Measurements from ENCODE around the gene PEX14.

The PEX14 gene

DNA sequence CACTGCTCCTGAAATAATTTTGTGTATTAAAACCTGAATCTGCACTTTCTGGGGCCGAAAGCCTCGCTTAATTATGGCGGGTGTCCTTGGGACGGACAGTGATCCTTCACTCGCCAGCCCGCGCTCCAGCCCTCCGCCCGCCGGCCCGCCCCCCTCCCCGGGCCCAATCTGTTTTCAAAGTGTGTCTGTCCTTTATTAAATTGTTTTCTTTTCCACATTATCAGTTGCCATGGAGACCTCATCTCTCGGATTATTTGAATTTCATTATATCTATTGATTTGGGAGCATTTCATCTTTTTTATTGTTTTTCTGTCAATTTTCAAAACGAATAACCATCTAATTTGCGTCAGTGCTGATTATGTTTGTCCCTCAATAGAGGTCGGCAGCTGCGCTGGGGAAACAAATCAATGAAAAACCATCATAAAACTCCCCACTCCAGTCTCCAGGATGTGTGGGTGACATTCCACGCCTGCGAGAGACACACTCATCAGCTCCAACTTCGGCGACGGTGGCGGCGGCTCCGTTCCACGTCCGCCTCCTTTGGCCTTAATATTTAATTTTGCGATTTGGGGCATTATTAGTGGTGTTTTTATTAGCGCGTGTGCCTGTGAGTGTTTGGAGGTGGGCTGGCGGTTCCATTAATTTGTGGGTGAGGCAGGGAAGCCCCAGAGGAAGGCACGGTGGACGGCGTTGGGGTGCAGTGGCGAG is 197.7 kb downstream of the PEX14 start:
- no peak for DNase-seq

DNA sequence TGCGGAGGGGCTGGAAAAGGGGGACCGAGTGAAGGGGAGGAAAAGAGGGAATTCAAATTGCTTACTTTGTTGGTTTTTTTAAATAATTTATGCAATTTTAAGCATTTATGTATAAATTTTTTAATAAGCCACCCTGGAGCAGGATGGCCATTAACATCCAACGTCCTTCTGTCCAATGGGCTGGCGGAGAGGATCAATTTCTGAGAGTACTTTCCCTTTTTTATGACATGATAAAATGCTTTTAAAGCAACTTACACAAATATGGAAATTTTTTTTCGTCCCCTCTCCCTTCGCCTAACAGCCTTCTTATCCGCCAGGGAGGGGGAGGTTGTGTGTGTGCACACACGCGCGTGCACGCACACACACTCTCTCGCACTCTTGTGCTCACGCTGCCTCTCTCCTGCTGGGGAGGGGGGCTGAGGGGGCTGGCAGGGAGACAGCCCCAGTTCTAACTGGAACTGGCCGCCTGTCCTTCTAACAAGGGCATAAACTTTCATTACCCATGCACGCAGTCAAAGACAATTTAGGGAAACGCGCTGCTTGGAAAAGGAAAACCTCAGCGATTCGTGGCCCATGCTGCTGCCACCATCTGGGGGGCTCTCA is 198.5 kb downstream of the PEX14 start:
- DNase-seq = no peak

DNA sequence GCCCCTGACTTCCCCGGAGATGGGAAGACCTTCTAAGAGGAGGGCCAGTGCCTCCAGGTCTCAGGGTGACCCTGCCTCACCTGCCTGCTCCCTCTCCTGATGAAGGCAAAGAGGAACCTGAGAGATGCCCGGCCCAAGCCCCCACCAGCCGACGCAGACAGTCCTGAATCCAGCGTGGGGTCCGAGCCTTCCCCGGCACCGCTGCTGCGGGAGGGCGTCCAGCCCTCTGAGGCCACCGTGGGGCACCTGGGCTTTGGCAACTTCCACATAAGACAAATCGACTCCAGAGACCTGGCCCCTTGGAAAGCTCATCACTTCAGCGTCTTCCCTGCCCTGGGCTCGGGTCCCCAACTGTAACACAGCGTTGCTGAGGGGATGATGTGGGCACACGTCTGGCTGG is 199.5 kb downstream of the PEX14 start:
- DNase-seq = no peak

DNA sequence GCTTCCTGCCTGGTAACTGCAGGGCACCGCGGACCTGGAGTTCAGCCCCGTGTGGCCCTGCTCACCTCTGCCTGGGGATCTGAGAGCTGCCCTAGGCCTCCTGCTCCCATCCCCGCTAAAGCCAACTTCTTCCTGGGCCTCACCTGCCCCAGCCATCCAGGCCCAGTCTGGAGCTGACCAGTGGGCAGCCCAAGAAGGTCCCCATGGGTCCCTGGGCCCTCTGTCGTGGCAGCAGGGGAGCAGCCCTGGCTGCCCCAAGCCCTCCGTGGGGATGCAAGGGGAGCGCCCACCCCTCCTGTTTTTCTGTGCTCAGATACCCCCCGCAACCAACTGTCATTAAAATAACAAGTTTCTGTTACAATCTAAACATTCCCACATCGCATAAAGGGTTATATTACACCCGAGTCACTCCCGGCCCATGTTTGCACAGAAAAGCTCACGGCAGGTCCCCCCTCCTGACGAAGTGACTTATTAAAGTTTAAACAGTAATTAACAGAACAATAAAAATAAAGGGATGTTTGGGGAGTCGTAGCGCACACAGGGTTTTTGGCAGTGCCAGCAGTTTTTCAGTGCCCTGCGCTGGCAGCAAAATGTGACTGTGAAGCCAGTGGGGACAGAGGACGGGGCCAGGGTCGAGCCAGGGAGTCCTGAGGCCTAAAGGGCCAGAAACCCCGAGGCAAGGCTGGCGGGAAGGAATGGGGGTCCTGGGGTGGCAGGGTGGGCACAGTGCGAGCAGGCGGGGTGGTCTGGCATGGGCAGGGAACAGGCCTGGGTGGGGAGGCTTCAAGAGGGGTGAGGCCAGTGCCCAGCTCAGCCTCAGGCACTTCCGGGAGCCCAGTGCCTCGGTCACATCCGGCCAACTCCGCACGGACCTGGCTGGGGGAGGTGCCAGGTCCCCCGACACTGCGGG is 200.2 kb downstream of the PEX14 start:
- no peak for DNase-seq

DNA sequence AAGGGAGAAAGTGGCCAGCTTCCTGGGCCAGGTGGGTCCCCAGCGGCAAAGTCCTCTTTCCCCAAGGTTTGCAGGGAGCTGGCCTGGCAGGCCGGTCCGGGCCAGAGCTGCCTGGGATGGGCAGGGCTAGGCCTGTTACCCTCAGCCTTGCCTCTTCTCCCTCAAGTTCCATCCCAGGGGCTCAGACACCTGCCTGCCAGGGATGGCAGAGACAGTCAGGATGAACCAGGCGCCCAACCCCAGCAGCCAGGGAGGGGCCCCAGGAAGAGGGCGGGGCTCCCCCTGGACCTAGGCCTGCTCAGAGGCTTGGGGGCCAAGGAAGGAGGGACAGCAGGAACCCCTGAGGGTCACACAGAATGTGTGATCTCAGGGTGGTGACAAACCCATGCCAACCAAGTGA is 201.1 kb downstream of the PEX14 start:
- no peak for DNase-seq

DNA sequence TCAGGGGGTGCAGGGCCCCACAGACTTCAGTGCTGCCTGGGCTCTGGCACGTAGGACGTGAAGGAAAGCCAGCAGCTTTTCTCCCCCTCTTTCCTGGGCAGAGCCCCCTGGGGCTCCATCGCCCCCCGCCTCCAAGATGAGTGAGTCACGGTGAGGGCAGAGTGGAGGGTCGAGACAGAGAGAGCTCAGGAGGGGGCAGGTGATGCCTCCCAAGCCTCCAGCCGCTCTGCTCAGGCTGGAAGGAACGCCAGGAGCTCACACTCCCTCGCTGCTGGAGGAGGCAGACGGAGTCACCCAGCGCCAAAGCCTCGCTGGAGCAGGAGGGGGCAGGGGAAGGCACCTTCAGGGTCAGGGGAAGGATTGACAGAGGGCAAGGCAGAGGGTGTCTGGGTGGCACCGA is 202.2 kb downstream of the PEX14 start:
- no peak for DNase-seq

DNA sequence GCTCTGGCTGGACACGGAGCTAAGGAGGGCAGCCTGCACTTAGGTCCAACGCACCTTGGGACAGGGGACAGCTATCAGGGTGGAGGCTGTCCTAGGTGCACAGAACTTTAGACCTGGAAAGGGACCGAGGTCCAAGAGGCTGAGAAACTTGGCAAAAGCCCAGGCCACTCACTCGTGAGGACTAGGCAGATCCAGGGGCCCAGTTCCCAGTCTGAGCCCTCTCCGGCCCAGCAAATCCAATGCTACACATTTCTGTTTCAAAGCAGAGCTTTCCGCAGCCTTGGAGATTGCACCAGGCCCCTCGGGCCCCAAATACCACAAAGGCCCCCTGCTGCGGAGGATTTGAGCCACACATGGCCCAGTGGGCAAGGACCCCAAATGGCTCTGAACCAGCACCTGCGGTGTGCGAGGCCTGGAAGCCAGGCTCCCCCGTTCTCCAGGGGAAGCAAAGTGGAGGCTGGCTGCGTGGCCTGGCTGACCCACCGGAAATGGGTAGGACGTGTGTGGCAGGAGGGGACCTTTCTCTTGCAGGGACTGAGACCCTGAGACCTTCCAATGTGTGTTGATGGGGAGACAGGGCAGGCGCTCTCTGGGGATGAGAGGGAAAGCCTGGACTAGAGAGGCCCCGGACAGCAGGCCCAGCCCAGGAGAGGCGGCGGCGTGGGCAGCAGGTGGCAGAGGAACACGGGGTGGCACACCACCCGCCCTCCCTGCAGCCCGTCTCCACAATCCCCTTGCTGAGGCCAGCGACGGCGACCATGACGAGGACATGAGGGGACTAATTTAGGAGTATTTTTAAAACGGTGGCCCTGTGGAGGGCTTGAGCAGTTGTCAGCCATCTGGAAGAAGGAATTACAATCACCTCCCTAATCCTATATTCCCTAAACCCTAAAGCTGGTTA is 203.0 kb downstream of the PEX14 start:
- no peak for DNase-seq

DNA sequence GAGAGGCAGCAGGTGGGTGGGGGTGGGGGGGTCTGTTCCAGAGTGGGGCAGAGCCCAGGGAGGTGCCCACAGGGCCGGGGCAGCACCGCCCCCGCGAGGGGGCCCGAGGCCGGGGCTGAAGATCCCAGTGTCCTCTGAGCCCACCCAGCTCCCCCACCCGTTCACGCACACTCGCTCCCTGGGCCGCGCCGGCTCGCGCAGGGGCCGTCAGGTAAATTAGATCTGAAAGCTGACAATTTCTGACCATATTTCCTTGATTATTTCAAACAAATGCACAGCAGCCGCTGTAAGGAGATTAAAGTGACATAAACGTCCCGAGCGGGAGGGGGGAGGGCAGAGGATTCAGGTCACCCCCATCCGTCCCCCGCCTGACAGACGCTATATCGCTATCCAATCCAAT is 203.7 kb downstream of the PEX14 start:
- DNase-seq = no peak

DNA sequence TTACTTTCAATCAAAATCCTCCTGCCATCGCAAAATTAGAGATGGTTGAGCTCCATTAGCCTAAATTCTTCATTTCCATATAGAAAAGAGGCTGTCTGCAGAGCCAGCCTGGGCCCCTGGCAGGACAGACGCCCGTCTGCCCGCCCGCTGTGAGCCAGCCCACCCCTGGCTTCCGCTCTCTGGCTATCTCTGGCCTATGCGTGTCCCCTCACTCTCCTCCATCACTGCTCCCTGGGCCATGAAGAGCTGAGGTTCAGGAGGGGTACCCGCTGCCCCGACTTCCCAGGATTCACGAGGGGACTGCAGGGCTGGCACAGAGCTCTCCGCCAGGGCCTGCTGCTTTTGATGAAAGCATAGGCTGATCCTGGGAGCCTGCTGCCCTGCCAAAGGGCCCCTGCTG is 204.1 kb downstream of the PEX14 start:
- no peak for DNase-seq

DNA sequence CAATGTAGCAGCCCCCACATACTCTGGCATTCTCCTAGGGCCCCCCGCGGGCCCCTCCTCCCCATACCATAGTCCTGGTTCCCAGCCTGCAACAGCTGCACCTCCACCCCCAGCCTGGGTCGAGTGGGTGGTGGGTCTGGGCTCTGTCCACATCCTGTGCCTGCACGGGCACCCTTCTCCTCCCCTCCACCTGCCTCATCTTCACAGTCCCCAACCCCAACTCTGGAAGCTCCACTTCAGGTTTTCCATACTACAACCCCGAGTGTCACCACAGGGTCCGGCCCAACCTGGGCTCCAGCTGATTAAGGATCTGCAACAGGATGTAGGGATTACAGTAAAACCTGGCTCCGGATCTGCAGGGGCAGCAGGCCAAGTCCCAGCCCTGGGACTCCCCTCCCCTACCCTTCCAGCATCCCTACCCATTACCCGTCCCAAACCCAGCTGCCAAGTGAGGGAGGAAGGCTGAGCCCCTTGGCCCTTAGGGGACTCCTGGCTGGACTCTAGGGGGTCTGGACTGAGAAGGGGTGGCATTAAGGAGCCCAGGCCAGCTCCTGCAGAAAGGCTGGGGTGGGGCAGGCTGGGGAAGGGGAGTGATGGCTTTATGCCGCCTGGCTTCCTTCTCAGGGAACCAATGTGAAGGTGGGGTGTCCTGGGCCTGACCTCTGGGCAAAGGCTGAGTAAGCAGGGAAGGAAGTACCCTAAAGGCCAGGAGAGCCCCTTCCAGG is 204.9 kb downstream of the PEX14 start:
- peak; percentile 9 for DNase-seq
